Measurements from ENCODE around the gene CCDC74A.
"Not testable (repeated sequence)": the region's sequence is repeated elsewhere in the genome, so short reads cannot be mapped to it uniquely, and the experiment has no call there.

DNA sequence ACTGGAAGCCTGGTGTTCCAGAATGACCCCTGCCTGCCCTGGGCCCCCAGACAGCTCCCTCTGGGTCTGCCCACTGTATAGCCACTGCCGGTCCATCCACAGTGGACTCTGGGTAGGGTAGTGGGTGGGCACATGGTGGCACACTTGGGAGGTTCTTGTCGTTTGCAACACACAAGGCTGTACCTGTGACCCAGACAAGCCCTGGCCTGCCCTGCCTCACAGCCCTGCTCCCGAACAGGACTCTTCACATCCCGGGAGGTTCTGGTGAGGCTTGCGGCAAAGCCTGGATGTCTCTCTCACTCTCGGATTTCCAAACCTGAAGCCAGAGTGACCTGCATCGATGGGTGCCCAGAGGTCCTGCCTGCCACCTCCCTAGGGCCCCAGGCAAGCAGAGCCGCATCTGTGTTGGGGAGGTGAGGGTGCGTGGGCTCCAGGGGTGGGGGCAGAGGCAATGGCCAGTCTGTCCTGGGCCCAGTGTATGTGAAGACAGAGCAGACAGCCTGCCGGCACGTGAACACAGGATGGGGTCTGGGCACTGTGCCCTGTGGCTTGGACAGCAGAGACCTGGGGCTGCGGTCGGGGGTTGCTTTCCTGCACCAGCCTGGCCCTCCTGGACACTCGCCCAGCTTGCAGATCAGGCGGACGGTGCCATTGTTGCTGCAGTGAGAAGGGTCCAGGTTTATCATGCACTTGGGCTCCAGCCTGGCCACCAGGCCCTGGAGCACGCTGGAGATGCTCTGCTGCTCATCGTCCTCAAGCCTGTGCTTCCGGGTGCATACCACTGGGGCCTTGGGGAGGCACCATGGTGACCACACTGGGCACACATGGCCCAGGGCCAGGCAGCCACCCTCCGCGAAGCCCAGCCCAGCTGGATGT lies 8.5 kb downstream of the CCDC74A start:
- TF ChIP-seq POLR2A (IDR thresholded peaks at IDR 0.05; ENCODE audit: low read depth, low read length); TAF1 (IDR thresholded peaks at IDR 0.05; ENCODE audit: borderline replicate concordance, low read depth, low read length); POLR2AphosphoS5 (IDR thresholded peaks at IDR 0.05; ENCODE audit: low read depth, low read length): not testable (repeated sequence)

All from GM12892 (cell line).